CD14-positive monocyte (primary cell): ENCODE data around the gene CCDC3. TPM values are rescaled to one million over a fixed set of nuclear protein-coding genes. Genes with fewer than 3 reads are reported as not detected.

Experiments used
- DNase-seq, 3 donors: peaks; one replicate each; pipeline ENCODE4 v3.0.0-alpha.2; 2011 to 2022
- H2AFZ ChIP-seq: 2 replicates; pipeline ENCODE4 v1.6.0; 2012; ENCODE audit warnings: mild to moderate bottlenecking, low read depth, low read length, inconsistent platforms; ENCODE audit not compliant: insufficient read depth, poor library complexity, severe bottlenecking
- H3K27ac ChIP-seq, 2 donors: 1 replicate in 1 of 2; 2 replicates in 1 of 2; pipeline ENCODE4 v1.5.1; 2012 to 2013; ENCODE audit warnings: low read length in 2 of 2, control low read depth in 1 of 2, inconsistent platforms in 1 of 2, low read depth in 1 of 2, mild to moderate bottlenecking in 1 of 2
- H3K27me3 ChIP-seq, 2 donors: one replicate each; pipeline versions ENCODE4 v1.6.0 to v1.6.1; 2011 to 2013; ENCODE audit warnings: low read length in 2 of 2; ENCODE audit not compliant: control insufficient read depth in 2 of 2, insufficient read depth in 2 of 2
- H3K36me3 ChIP-seq, 2 donors: replicated peaks in 1 of 2; 1 replicate in 1 of 2; 2 replicates in 1 of 2; pipeline versions ENCODE4 v1.5.1 to v1.6.1; 2012 to 2013; ENCODE audit warnings: low read length in 2 of 2, control low read depth in 1 of 2, inconsistent platforms in 1 of 2, mild to moderate bottlenecking in 1 of 2; ENCODE audit not compliant: insufficient read depth in 2 of 2, control insufficient read depth in 1 of 2
- H3K4me1 ChIP-seq, 2 donors: 1 replicate in 1 of 2; 2 replicates in 1 of 2; pipeline versions ENCODE4 v1.5.1 to v1.6.1; 2012 to 2013; ENCODE audit warnings: low read length in 2 of 2, control low read depth in 1 of 2, inconsistent platforms in 1 of 2, mild to moderate bottlenecking in 1 of 2, moderate library complexity in 1 of 2; ENCODE audit not compliant: insufficient read depth in 2 of 2, control insufficient read depth in 1 of 2
- H3K4me2 ChIP-seq: replicated peaks from 2 replicates; pipeline ENCODE3; 2012; ENCODE audit warnings: low read length, moderate library complexity, mild to moderate bottlenecking; ENCODE audit not compliant: poor library complexity, severe bottlenecking; ENCODE audit errors: extremely low read depth
- H3K4me3 ChIP-seq, 3 experiments: fragments of 200-600 bp in 1 of 3; sonication (generic) in 1 of 3; replicated peaks in 1 of 3; 1 replicate in 2 of 3; 2 replicates in 1 of 3; pipeline ENCODE4 v1.5.1; 2011 to 2013; ENCODE audit warnings: low read length in 3 of 3, mild to moderate bottlenecking in 3 of 3, control low read depth in 2 of 3, low read depth in 2 of 3, inconsistent platforms in 1 of 3, moderate library complexity in 1 of 3
- H3K79me2 ChIP-seq: 2 replicates; pipeline ENCODE4 v1.6.0; 2012; ENCODE audit warnings: mild to moderate bottlenecking, control low read depth, inconsistent platforms, low read length, moderate library complexity; ENCODE audit not compliant: insufficient read depth
- H3K9ac ChIP-seq: 2 replicates; pipeline ENCODE4 v1.6.0; 2017; ENCODE audit warnings: low read length, mild to moderate bottlenecking; ENCODE audit not compliant: insufficient read depth, poor library complexity, severe bottlenecking
- H3K9me3 ChIP-seq, 2 donors: replicated peaks in 1 of 2; 1 replicate in 1 of 2; 2 replicates in 1 of 2; pipeline versions ENCODE4 v1.5.1 to v1.6.1; 2012 to 2013; ENCODE audit warnings: low read length in 2 of 2, control low read depth in 1 of 2; ENCODE audit not compliant: control insufficient read depth in 1 of 2, insufficient read depth in 1 of 2
- H4K20me1 ChIP-seq: 2 replicates; pipeline ENCODE4 v1.6.0; 2012; ENCODE audit warnings: mild to moderate bottlenecking, low read length, control low read depth, moderate library complexity; ENCODE audit not compliant: insufficient read depth
- H3K27ac Mint-ChIP-seq, 7 donors: one replicate each; pipeline ENCODE4 v1.8.0; 2020; ENCODE audit warnings: mild to moderate bottlenecking in 7 of 7, mixed read lengths in 7 of 7, moderate library complexity in 6 of 7, inconsistent platforms in 2 of 7
- H3K27me3 Mint-ChIP-seq, 3 donors: one replicate each; pipeline ENCODE4 v1.8.0; 2021 to 2022; ENCODE audit warnings: low read depth in 3 of 3, mild to moderate bottlenecking in 3 of 3, mixed read lengths in 3 of 3, moderate library complexity in 3 of 3, inconsistent platforms in 1 of 3
- H3K36me3 Mint-ChIP-seq, 2 donors: one replicate each; pipeline ENCODE4 v1.8.0; 2020; ENCODE audit warnings: mixed read lengths in 2 of 2, inconsistent platforms in 1 of 2, mild to moderate bottlenecking in 1 of 2
- H3K4me1 Mint-ChIP-seq: one replicate; pipeline ENCODE4 v1.8.0; 2020; ENCODE audit warnings: mild to moderate bottlenecking, mixed read lengths
- H3K4me3 Mint-ChIP-seq, 2 donors: one replicate each; pipeline ENCODE4 v1.8.0; 2020; ENCODE audit warnings: mild to moderate bottlenecking in 2 of 2, mixed read lengths in 2 of 2, moderate library complexity in 1 of 2
- H3K9me3 Mint-ChIP-seq, 7 donors: one replicate each; pipeline ENCODE4 v1.8.0; 2020 to 2022; ENCODE audit warnings: mixed read lengths in 7 of 7, mild to moderate bottlenecking in 6 of 7, moderate library complexity in 6 of 7, inconsistent platforms in 2 of 7
- CTCF ChIP-seq: fragments of 200-600 bp; IDR thresholded peaks from one replicate; pipeline ENCODE4 v1.8.0; 2022; ENCODE audit warnings: antibody characterized with exemption, mild to moderate bottlenecking
- whole genome bisulfite sequencing: methylation state at CpG from one replicate; pipeline ENCODE4 v1.1.5; 2013; ENCODE audit warnings: missing lambda C conversion rate; ENCODE audit not compliant: insufficient coverage; 5-methylcytosine and 5-hydroxymethylcytosine counted together
- intact Hi-C, 2 donors: fragments of 100-400 bp; cut with micrococcal nuclease; formaldehyde crosslinking; loops; one replicate each; pipeline versions ENCODE4 v1.15.0 to v1.15.1; 2023
- polyA plus RNA-seq, 3 donors: library from polyadenylated mRNA; depleted of rRNA in 1 of 3; unstranded in 2 of 3; stranded (reverse) in 1 of 3; fragments of 300-500 nt in 2 of 3; fragments of >200 nt in 1 of 3; fragmentation: Illumina TruSeq in 2 of 3; gene quantifications; 1 replicate in 2 of 3; 2 replicates in 1 of 3; pipeline ENCODE4 v1.2.3, GENCODE V29; 2012 to 2021

The CCDC3 gene
- polyA plus RNA-seq, 3 donors: not detected

DNA sequence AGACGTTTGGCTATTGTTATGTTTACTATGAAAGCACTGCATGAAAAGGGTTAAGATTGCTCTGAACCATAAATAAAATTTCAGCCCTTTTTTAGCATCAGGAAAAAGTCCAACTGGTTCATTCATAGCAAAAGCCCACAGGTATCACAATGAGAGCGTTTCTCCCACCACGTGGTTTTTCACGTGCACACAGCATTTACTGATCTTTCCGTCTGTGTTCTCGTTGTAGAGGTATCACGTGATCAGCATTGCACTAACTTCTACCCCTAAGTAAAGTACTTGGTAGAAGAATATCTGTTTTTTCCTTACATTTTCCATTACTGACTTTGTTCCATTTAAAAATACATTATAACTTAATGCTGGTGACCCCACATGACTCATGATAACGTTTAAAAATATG, 17.8 kb upstream of the CCDC3 start:
- DNase-seq: no peak
- no peak for TF ChIP-seq CTCF
- H4K20me1 ChIP-seq: no peaks in the 10 kb centered on the region
- no peaks in the 10 kb centered on the region for H3K36me3 ChIP-seq
- H3K36me3 Mint-ChIP-seq: no peaks in the 10 kb centered on the region
- no peak overlapping the region for H3K4me3 Mint-ChIP-seq
- H3K27me3 Mint-ChIP-seq: peaks cover 2 to 4% (median 2%) of the 10 kb centered on the region in 3 donors
- H2AFZ ChIP-seq: no peak overlapping the region
- no peak overlapping the region for H3K4me2 ChIP-seq
- H3K4me1 Mint-ChIP-seq: no peaks in the 10 kb centered on the region
- 68% methylated on average over 3 of the region's 8 CpGs for WGBS
- no peaks in the 10 kb centered on the region for H3K79me2 ChIP-seq
- H3K4me1 ChIP-seq: no peaks in the 10 kb centered on the region
- peaks cover 9 to 10% of the 10 kb centered on the region in 2 donors for H3K9me3 ChIP-seq
- H3K9me3 Mint-ChIP-seq: peaks cover 0 to 23% (median 19%) of the 10 kb centered on the region in 7 donors
- H3K9ac ChIP-seq: no peak overlapping the region
- no peaks in the 10 kb centered on the region for H3K27me3 ChIP-seq
- intact Hi-C loops: no loop called here
- no peak overlapping the region for H3K27ac ChIP-seq
- no peak overlapping the region for H3K4me3 ChIP-seq
- no peak overlapping the region for H3K27ac Mint-ChIP-seq

- intact Hi-C loops: no loop called here
- H4K20me1 ChIP-seq: no peaks in the 10 kb centered on the region
- Mint-ChIP-seq H3K27ac (no peak overlapping the region), H3K27me3 (peaks cover 2 to 5% (median 4%) of the 10 kb centered on the region in 3 donors), H3K9me3 (peaks cover 0 to 19% (median 12%) of the 10 kb centered on the region in 7 donors), H3K4me3 (no peak overlapping the region), H3K4me1 (no peaks in the 10 kb centered on the region), H3K36me3 (no peaks in the 10 kb centered on the region)
- no peak overlapping the region for H3K4me3 ChIP-seq
- no peaks in the 10 kb centered on the region for H3K36me3 ChIP-seq
- H3K4me1 ChIP-seq: no peaks in the 10 kb centered on the region
- no peak overlapping the region for H3K27ac ChIP-seq
- 95% methylated on average over 2 of the region's 3 CpGs for WGBS
- no peak overlapping the region for H2AFZ ChIP-seq
- no peak for TF ChIP-seq CTCF
- peaks cover under 1 to 5% of the 10 kb centered on the region in 2 donors for H3K9me3 ChIP-seq
- no peak overlapping the region for H3K4me2 ChIP-seq
- DNase-seq: no peak
- H3K27me3 ChIP-seq: no peaks in the 10 kb centered on the region
- H3K9ac ChIP-seq: no peak overlapping the region
- no peaks in the 10 kb centered on the region for H3K79me2 ChIP-seq
Measured at GRCh38 chr10:13018171-13018570, 16.7 kb upstream of the CCDC3 start.
